NK-92 (cell line): ENCODE results near the gene TAF6L.
"Not testable (repeated sequence)": the region's sequence is repeated elsewhere in the genome, so short reads cannot be mapped to it uniquely, and the experiment has no call there.

Experiments used
- DNase-seq: peaks from one replicate; lab custom pipeline; 2025; ENCODE audit not compliant: unreplicated experiment; lab: John Stamatoyannopoulos, UW

The TAF6L gene

DNA sequence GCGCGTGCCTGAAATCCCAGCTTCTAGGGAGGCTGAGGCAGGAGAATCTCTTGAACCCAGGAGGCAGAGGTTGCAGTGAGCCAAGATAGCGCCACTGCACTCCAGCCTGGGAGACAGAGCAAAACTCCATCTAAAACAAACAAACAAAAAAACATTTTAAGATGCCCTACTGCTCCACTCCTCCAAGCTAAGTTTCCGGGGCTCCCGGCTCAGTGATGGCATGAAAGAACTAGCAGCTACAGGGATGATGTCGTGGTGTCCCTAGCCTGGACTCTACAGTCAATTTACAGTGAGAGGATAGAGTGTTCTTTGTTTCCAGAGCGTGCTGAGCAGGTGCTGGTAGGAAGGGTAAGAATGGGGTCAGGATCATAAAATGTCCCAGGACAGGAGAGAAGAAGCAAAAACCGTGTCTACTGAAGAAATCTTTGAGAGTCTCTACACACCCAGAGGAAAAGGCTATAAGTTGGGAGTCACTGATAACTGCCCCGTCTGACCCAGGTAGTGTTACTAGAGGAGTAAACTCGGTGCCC lies 16.0 kb upstream of the TAF6L start:
- DNase-seq, result no peak

DNA sequence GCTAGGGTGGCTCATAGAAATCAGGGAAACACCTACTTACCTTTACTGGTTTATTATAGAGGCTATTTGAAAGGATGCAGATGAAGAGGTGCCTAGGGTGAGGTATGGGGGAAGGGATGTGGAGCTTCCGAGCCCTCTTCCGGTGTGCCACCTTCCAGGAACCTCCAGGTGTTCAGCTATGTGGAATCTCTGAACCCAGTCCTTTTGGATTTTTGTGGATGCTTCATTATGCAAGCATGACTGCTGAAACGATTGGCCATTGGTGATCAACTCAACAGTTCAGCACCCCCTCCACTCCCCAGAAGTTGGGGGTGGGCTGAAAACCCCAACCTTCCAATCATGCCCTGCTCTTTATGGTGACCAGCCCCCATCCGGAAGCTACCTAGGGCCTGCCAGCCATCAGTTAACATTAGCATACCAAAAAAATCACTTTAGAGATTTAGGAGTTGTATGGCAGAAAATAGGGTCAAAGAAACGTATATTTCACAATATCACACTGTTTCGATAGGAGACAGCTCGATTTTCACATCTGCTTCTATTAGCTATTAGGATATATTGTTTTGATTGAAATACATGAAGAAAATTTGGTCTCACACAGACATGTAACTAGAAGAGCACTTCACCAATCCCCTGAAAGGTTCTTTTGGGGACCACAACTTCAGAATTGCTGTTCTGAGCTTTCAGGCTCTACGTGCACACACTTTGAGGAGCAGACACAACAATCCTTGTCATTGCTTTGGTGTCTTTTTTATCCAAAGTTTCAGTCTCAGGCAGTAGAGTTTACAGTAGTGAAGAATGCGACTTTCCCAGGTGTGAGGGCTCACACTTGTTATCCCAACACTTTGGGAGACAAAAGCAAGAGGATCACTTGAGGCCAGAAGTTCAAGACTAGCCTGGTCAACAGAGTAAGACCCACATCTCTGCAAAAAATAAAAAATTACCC lies 13.1 kb upstream of the TAF6L start:
- DNase-seq, result no peak

GRCh38 chr11:62760867-62761227 lies 10.3 kb upstream of the TAF6L start:
- DNase-seq, result not testable (repeated sequence)

GRCh38 chr11:62770778-62771143 lies 435 bp upstream of the TAF6L start:
- no peak for DNase-seq

- no peak for DNase-seq
Observed at GRCh38 chr11:62774407-62774806, 3.2 kb downstream of the TAF6L start.

GRCh38 chr11:62775646-62776045 lies 4.5 kb downstream of the TAF6L start:
- no peak for DNase-seq

GRCh38 chr11:62777389-62777788 lies 6.2 kb downstream of the TAF6L start:
- DNase-seq, result no peak

DNA sequence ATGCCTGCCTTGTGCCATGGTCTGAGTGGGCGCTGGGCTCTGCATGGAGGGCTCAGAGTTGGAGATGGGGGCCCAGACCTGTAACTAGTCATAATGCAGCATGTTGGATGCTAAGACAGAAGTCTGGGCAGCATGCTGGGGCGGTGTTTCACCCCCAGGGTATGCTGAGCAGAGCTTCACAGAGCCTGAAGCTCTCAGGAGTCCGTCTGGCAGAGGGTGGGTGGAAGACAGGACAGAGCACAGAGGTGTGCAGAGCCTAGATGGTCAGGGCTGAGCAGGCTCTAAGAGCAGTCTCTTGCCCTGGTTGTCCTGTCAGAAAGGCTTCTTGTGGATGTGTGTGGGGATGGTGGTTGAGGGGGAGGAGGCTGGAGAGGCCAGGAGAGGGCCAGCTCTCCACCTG lies 7.2 kb downstream of the TAF6L start:
- no peak for DNase-seq

DNA sequence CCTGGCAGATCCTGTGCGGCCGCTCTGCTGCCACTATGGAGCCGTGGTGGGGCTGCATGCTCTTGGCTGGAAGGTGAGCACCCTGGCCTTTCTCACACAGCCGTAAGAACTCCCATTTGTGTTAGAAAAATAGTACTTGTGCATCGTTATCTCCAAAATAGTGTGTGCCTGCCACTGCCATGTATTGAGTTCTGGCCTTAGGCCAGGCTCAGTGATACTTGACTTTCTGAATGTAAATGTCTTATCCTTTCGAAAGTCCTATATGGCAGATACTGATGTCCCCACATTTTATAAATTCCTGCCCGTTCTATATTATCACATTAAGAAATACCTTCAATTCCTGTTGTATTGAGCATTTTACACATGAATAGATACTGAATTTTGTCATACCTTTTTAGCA lies 11.6 kb downstream of the TAF6L start:
- no peak for DNase-seq

DNA sequence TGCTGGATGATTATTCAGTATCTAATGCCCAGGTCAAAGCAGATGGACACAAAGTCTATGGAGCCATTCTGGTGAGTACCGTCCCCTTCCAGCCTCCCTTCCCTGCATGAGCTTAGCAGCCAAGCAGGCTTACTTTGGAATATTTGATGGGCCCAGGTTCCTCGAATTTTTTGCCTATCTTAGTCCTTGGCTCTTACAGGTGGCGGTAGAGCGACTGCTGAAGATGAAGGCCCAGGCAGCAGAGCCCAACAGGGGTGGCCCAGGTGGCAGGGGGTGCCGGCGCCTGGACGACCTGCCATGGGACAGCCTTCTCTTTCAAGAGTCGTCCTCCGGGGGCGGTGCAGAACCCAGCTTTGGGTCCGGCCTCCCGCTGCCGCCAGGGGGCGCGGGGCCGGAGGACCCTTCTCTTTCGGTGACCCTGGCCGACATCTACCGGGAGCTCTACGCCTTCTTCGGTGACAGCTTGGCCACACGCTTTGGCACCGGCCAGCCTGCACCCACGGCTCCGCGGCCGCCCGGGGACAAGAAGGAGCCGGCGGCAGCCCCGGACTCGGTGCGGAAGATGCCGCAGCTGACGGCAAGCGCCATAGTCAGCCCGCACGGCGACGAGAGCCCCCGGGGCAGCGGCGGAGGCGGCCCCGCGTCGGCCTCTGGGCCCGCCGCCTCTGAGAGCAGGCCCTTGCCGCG lies 15.3 kb downstream of the TAF6L start:
- DNase-seq, result no peak

GRCh38 chr11:62787005-62787759 lies 16.0 kb downstream of the TAF6L start, which contains the start of gene TMEM179B:
Gene TMEM179B, plus strand, starts transcription at chr11:62787402. Its CDS starts 30 bp downstream, at chr11:62787432.
- DNase-seq, result peak; percentile 85

GRCh38 chr11:62788991-62789390 lies 17.8 kb downstream of the TAF6L start:
- DNase-seq, result no peak

DNA sequence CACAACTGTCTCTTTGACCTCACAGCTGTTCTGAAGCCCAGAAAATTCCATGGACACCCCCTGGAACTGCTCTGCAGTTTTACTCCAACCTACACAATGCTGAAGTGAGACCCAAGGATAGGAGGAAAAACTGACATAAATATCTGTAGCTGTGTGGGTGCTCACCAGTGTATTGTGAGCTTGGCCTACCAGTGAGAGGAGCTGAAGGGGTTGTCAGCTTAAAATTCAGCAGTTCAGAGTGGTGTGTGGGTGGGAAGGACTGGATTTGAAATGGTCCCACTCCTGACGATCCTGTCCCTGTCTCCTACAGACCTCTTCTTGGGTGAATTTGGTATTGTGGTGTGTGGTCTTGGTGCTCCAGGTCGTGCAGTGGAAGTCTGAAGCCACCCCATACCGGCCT lies 18.4 kb downstream of the TAF6L start:
- no peak for DNase-seq

DNA sequence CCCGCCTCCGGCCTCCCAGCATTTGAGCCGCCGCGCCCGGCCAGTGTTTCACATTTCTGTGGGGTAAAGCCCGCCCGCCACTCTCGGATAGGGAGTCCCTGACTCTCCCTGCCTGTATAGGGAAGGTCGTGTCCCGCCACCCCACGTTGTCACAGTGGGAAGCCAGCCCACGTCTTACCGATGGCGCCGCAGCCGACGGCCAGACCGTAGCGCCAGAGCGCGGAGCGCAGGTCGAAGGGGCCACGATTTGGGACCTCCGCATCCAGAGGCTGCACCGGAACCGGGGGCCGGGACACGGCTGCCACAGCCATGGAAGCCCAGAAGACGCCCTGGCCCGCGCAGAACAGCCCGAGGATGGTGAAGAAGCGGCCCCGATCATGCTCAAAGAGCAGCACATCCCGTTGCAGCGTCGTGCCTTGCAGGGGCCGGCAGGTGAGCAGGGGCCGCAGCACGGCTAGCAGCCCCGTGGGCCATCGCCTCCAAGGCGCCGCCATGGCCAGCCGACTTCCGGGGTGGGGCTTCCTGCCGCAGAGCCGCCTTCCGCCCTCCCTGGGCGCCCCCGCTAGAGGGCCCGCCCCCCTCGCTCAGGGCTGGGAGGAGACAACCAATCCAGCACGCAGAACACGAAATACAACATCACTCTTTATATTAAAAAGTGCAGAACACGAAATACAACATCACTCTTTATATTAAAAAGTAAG lies 20.5 kb downstream of the TAF6L start, which contains the start of gene TMEM223:
Gene TMEM223, minus strand, starts transcription at position 506 of the 701 bp plus-strand sequence. Its CDS starts 12 bp downstream, at position 494.
- DNase-seq, result no peak

GRCh38 chr11:62792202-62792575 lies 21.0 kb downstream of the TAF6L start:
- DNase-seq, result no peak

- DNase-seq, result no peak
Observed at GRCh38 chr11:62794201-62794775, 23.1 kb downstream of the TAF6L start.

- DNase-seq, result no peak
Observed at GRCh38 chr11:62796281-62796680, 25.1 kb downstream of the TAF6L start.

DNA sequence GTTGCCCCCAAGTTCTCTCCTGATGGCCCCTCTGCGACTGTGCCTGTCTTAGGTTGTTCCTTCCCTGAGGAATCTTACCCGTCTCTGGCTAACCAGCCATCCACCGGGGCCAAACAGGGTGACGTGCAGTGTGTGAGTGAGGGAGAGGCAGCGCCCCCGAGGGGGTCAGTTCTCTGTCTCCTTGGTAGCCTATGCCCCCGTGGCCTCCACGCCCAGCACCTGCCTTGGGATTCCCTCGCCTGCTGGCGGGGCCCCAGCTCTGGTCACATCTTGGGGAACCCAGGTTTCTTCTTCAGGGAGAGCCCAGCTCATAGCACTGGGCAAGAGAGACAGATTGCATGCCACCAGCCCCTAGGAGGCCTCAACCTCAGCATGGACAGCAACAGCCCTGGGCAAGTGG lies 28.3 kb downstream of the TAF6L start:
- no peak for DNase-seq

GRCh38 chr11:62801071-62801470 lies 29.9 kb downstream of the TAF6L start:
- DNase-seq, result no peak
